ENCODE measurements around the gene CDH23. TPM values are rescaled to one million over a fixed set of nuclear protein-coding genes. Genes with fewer than 3 reads are reported as not detected.

Gene CDH23
- total RNA-seq, 1 donor from 2014 or later: 4.5 TPM

- TF ChIP-seq CTCF (IDR thresholded peaks at IDR 0.05; ENCODE audit: borderline replicate concordance): no peak
- Histone ChIP-seq H3K27ac (replicated peaks) (peak overlapping the region; percentile 87), H3K4me3 (peak overlapping the region; percentile 24), H3K36me3 (peaks cover 30% of the 10 kb centered on the region), H3K9me3 (replicated peaks) (peaks cover 3% of the 10 kb centered on the region), H3K4me1 (peaks cover 76% of the 10 kb centered on the region), H3K27me3 (ENCODE audit: low read depth) (no peaks in the 10 kb centered on the region)
- intact Hi-C loops (cut with micrococcal nuclease): no loop called here
- peak; percentile 47 for DNase-seq
These were observed 351.1 kb downstream of the CDH23 start for GRCh38 chr10:71747551-71748523.

DNA sequence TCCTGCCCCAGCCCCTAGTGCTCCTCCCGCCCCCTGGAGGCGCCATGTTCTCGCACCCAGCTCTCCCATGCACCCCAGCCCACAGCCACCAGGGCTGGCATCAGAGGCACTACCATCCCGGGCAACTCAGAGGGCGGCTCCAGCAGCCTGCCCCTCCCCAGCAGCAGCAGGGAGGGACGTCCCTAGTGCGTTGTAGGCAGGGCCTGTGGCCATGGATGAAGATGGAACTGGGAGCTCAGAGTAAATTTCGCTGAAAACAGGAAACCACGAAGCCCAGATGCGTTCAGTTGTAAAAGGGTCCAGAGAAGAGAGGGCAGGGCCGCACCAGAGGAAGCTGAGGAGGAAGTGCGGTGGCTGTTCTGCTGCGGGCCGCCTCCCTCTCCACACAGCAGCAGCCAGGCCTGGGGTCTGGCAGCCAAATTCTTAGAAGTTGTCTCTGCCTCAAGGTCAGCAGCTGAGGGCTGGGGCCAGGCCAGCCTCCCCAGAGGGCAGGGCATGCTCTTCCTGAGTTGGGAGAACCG lies 352.0 kb downstream of the CDH23 start:
- DNase-seq: peak; percentile 86
- Histone ChIP-seq H3K27me3 (ENCODE audit: low read depth) (no peaks in the 10 kb centered on the region), H3K4me3 (peak overlapping the region; percentile 24), H3K27ac (replicated peaks) (peak overlapping the region; percentile 87), H3K4me1 (peaks cover 85% of the 10 kb centered on the region), H3K36me3 (peaks cover 38% of the 10 kb centered on the region), H3K9me3 (replicated peaks) (no peaks in the 10 kb centered on the region)
- TF ChIP-seq CTCF (IDR thresholded peaks at IDR 0.05; ENCODE audit: borderline replicate concordance): peak; percentile 26
- intact Hi-C loops (cut with micrococcal nuclease): no loop called here

GRCh38 chr10:71749396-71749795 lies 352.7 kb downstream of the CDH23 start:
- intact Hi-C loops (cut with micrococcal nuclease): no loop called here
- Histone ChIP-seq H3K36me3 (peaks cover 44% of the 10 kb centered on the region), H3K27ac (replicated peaks) (peak overlapping the region; percentile 87), H3K9me3 (replicated peaks) (no peaks in the 10 kb centered on the region), H3K4me1 (peaks cover 92% of the 10 kb centered on the region), H3K27me3 (ENCODE audit: low read depth) (no peaks in the 10 kb centered on the region), H3K4me3 (peak overlapping the region; percentile 24)
- no peak for DNase-seq
- TF ChIP-seq CTCF (IDR thresholded peaks at IDR 0.05; ENCODE audit: borderline replicate concordance): no peak

GRCh38 chr10:71750124-71750841 lies 353.6 kb downstream of the CDH23 start:
- H3K36me3 ChIP-seq: peaks cover 53% of the 10 kb centered on the region
- H3K27me3 ChIP-seq (ENCODE audit: low read depth): no peaks in the 10 kb centered on the region
- no peaks in the 10 kb centered on the region for H3K9me3 ChIP-seq (replicated peaks)
- H3K4me1 ChIP-seq: peaks cover 97% of the 10 kb centered on the region
- intact Hi-C loops (cut with micrococcal nuclease): no loop called here
- no peak for DNase-seq
- H3K4me3 ChIP-seq: no peak overlapping the region
- no peak for TF ChIP-seq CTCF (IDR thresholded peaks at IDR 0.05; ENCODE audit: borderline replicate concordance)
- peak overlapping the region; percentile 87 for H3K27ac ChIP-seq (replicated peaks)

DNA sequence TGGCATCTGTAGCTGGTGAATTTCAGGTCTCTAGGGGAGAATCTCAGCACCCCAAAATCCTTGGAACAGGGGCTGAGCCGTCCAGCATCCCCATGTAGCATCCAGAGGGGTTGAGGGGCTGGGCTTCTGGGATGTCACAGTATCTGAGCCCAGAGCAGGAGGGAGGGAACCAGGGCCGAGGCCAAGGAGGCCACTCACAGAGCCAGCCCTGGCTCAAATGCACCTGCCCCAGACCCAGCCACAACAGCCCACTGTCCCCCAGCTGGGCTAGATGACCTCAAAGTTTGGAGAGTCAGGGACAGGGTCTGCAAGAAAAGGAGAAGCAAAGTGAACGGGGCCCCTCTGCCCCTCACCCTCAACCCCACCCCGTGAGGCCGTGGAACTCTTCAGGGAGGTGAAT lies 354.3 kb downstream of the CDH23 start:
- H3K4me1 ChIP-seq: peaks cover 97% of the 10 kb centered on the region
- H3K27me3 ChIP-seq (ENCODE audit: low read depth): no peaks in the 10 kb centered on the region
- TF ChIP-seq CTCF (IDR thresholded peaks at IDR 0.05; ENCODE audit: borderline replicate concordance): no peak
- no peak overlapping the region for H3K4me3 ChIP-seq
- peaks cover 57% of the 10 kb centered on the region for H3K36me3 ChIP-seq
- DNase-seq: no peak
- H3K27ac ChIP-seq (replicated peaks): peak overlapping the region; percentile 87
- no peaks in the 10 kb centered on the region for H3K9me3 ChIP-seq (replicated peaks)
- intact Hi-C loops (cut with micrococcal nuclease): no loop called here
